Breast epithelium (tissue), 4 donors: ENCODE results near the gene AASS. TPM values are rescaled to one million over a fixed set of nuclear protein-coding genes. Genes with fewer than 3 reads are reported as not detected.
"Not testable (repeated sequence)": the region's sequence is repeated elsewhere in the genome, so short reads cannot be mapped to it uniquely, and the experiment has no call there.

ENCODE experiments used
- DNase-seq, 2 donors: peaks; one replicate each; pipeline ENCODE4 v3.0.0-alpha.2; 2019; ENCODE audit warnings: low spot score in 2 of 2
- H3K27ac ChIP-seq, 2 donors: fragments of 200-600 bp; sonication (generic) in 1 of 2; one replicate each; pipeline ENCODE4 v1.5.1; 2016 to 2019; ENCODE audit warnings: mild to moderate bottlenecking in 1 of 2
- H3K27me3 ChIP-seq, 2 donors: fragments of 200-600 bp; sonication (generic) in 1 of 2; one replicate each; pipeline versions ENCODE4 v1.5.1 to v1.6.0; 2017 to 2019; ENCODE audit warnings: control low read depth in 1 of 2, mild to moderate bottlenecking in 1 of 2
- H3K36me3 ChIP-seq: fragments of 200-600 bp; one replicate; pipeline ENCODE4 v1.5.1; 2019
- H3K4me1 ChIP-seq, 2 donors: fragments of 200-600 bp; sonication (generic); one replicate each; pipeline ENCODE4 v1.5.1; 2016 to 2019; ENCODE audit warnings: control low read depth in 1 of 2
- H3K4me3 ChIP-seq, 3 donors: fragments of 200-600 bp; sonication (generic); 1 replicate in 2 of 3; 2 replicates in 1 of 3; pipeline ENCODE4 v1.5.1; 2016 to 2019; ENCODE audit warnings: mild to moderate bottlenecking in 3 of 3, moderate library complexity in 2 of 3
- H3K9me3 ChIP-seq, 2 donors: fragments of 200-600 bp; sonication (generic) in 1 of 2; one replicate each; pipeline ENCODE4 v1.5.1; 2016 to 2019; ENCODE audit warnings: control low read depth in 1 of 2
- CTCF ChIP-seq, 3 donors: fragments of 450-650 bp; IDR thresholded peaks; one replicate each; pipeline ENCODE4 v1.5.1; 2016 to 2017; ENCODE audit warnings: antibody characterized with exemption in 3 of 3, mild to moderate bottlenecking in 3 of 3, moderate library complexity in 3 of 3
- POLR2A ChIP-seq: fragments of 450-650 bp; IDR thresholded peaks from one replicate; pipeline ENCODE4 v1.6.1; 2016; ENCODE audit warnings: antibody characterized with exemption, mild to moderate bottlenecking, moderate library complexity
- POLR2AphosphoS5 ChIP-seq, 3 donors: sonication (generic); formaldehyde crosslinking; IDR thresholded peaks; one replicate each; pipeline ENCODE4 v1.6.1; 2017; ENCODE audit warnings: antibody characterized with exemption in 3 of 3
- intact Hi-C: fragments of 100-400 bp; cut with DNase I; formaldehyde crosslinking; loops from one replicate; pipeline ENCODE4 v1.15.1; 2023; ENCODE audit warnings: low total_unique reads
- total RNA-seq, 3 donors: library from RNA; depleted of rRNA; stranded (reverse); fragments of >200 nt; gene quantifications; one replicate each; pipeline ENCODE4 v1.1.0, GENCODE V29; 2016

AASS gene
- total RNA-seq, 3 donors from 2014 or later, result 50.1 to 81.4 (median 60.6) TPM

GRCh38 chr7:122136639-122137245 is 7.3 kb downstream of the AASS start:
- DNase-seq, result no peak
- Histone ChIP-seq H3K27me3 (no peaks in the 10 kb centered on the region), H3K4me3 (peak overlapping the region; percentile 25 to 60 (median 28)), H3K4me1 (peaks cover 0 to 4% of the 10 kb centered on the region in 2 donors), H3K36me3 (no peaks in the 10 kb centered on the region), H3K27ac (no peak overlapping the region), H3K9me3 (no peaks in the 10 kb centered on the region)
- TF ChIP-seq POLR2AphosphoS5 (IDR thresholded peaks at IDR 0.05), result no peak
- TF ChIP-seq CTCF (IDR thresholded peaks at IDR 0.05), result no peak
- no peak for TF ChIP-seq POLR2A
- intact Hi-C loops, result no loop called here

- TF ChIP-seq CTCF (IDR thresholded peaks at IDR 0.05) (no peak), POLR2AphosphoS5 (IDR thresholded peaks at IDR 0.05) (no peak), POLR2A (no peak)
- Histone ChIP-seq H3K9me3 (no peaks in the 10 kb centered on the region), H3K4me1 (peaks cover 0 to 4% of the 10 kb centered on the region in 2 donors), H3K4me3 (peak overlapping the region in 1 of 3 donors; percentile 60), H3K36me3 (no peaks in the 10 kb centered on the region), H3K27ac (no peak overlapping the region), H3K27me3 (no peaks in the 10 kb centered on the region)
- intact Hi-C loops, result no loop called here
- no peak for DNase-seq
Measured at GRCh38 chr7:122136078-122136477, 8.0 kb downstream of the AASS start.

- TF ChIP-seq POLR2A, result no peak
- TF ChIP-seq POLR2AphosphoS5 (IDR thresholded peaks at IDR 0.05), result no peak
- intact Hi-C loops, result no loop called here
- Histone ChIP-seq H3K27me3 (no peaks in the 10 kb centered on the region), H3K9me3 (no peaks in the 10 kb centered on the region), H3K4me1 (peaks cover 0 to 4% of the 10 kb centered on the region in 2 donors), H3K36me3 (no peaks in the 10 kb centered on the region), H3K27ac (no peak overlapping the region), H3K4me3 (no peak overlapping the region)
- DNase-seq, result no peak
Measured at GRCh38 chr7:122135275-122135674, 8.8 kb downstream of the AASS start.

GRCh38 chr7:122134793-122135192 is 9.3 kb downstream of the AASS start:
- H3K27me3 ChIP-seq, H3K27ac ChIP-seq, H3K9me3 ChIP-seq, intact Hi-C loops, H3K4me1 ChIP-seq, H3K4me3 ChIP-seq, DNase-seq, H3K36me3 ChIP-seq: not testable (repeated sequence)

GRCh38 chr7:122133477-122133876 is 10.6 kb downstream of the AASS start:
- DNase-seq, result no peak
- no peak overlapping the region for H3K27ac ChIP-seq
- intact Hi-C loops, result no loop called here
- no peaks in the 10 kb centered on the region for H3K9me3 ChIP-seq
- H3K27me3 ChIP-seq, result no peaks in the 10 kb centered on the region
- no peaks in the 10 kb centered on the region for H3K36me3 ChIP-seq
- H3K4me1 ChIP-seq, result peaks cover 0 to 4% of the 10 kb centered on the region in 2 donors
- no peak overlapping the region for H3K4me3 ChIP-seq
- TF ChIP-seq POLR2A (no peak), POLR2AphosphoS5 (IDR thresholded peaks at IDR 0.05) (no peak), CTCF (IDR thresholded peaks at IDR 0.05) (no peak)

GRCh38 chr7:122132341-122132740 is 11.7 kb downstream of the AASS start:
- no peak for DNase-seq
- Histone ChIP-seq H3K4me1 (peaks cover 0 to 4% of the 10 kb centered on the region in 2 donors), H3K9me3 (no peaks in the 10 kb centered on the region), H3K36me3 (no peaks in the 10 kb centered on the region), H3K27me3 (no peaks in the 10 kb centered on the region), H3K27ac (no peak overlapping the region), H3K4me3 (no peak overlapping the region)
- TF ChIP-seq POLR2A, result no peak
- no peak for TF ChIP-seq CTCF (IDR thresholded peaks at IDR 0.05)
- TF ChIP-seq POLR2AphosphoS5 (IDR thresholded peaks at IDR 0.05), result no peak
- intact Hi-C loops, result no loop called here
